HG03520 (cell line): Measurements from ENCODE around the gene OR11H1.
"Not testable (repeated sequence)": the region's sequence is repeated elsewhere in the genome, so short reads cannot be mapped to it uniquely, and the experiment has no call there.

ENCODE experiments used
- ATAC-seq: cut with Tn5 transposase; IDR thresholded peaks from one replicate; pipeline ENCODE4 v1.9.1; 2021; ENCODE audit warnings: mild to moderate bottlenecking, moderate library complexity; ENCODE audit not compliant: unreplicated experiment

OR11H1 gene

GRCh38 chr22:15527892-15528291 is at the start of gene OR11H1:
TSS of gene OR11H1 (plus strand) at chr22:15528192. CDS start at chr22:15528192, 0 bp downstream.
- not testable (repeated sequence) for ATAC-seq

GRCh38 chr22:15509967-15510366 is 18.0 kb upstream of the OR11H1 start:
- not testable (repeated sequence) for ATAC-seq

GRCh38 chr22:15515896-15516295 is 12.1 kb upstream of the OR11H1 start:
- not testable (repeated sequence) for ATAC-seq

GRCh38 chr22:15553767-15554166 is 25.8 kb downstream of the OR11H1 start:
- ATAC-seq, result not testable (repeated sequence)

- ATAC-seq, result not testable (repeated sequence)
Measured at GRCh38 chr22:15563461-15563860, 35.5 kb downstream of the OR11H1 start.

GRCh38 chr22:15565063-15565462 is 37.1 kb downstream of the OR11H1 start:
- ATAC-seq, result not testable (repeated sequence)
